ENCODE results near the gene MRGPRX2. TPM values are rescaled to one million over a fixed set of nuclear protein-coding genes. Genes with fewer than 3 reads are reported as not detected.

MRGPRX2 gene
- total RNA-seq, 2 experiments from 2014 or later = not detected

DNA sequence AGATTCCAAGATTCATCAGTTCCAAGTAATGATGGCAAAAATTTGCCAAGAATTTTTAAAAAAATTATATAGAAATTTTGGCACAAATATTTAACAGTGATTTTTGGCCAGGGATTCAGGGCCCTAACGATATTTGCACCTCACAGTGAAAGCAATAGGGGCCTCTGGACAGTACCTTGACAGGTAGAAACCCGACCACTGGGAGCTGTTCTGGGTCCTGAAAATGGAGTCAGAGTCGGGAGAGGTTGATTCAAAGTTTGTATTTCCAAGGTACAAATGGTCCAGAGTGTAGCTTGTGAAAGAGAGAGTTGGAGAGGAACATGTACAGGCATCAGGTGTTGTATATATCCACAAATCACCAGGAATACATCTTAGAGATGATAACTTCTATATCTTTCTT, 41.6 kb downstream of the MRGPRX2 start:
- CTCF ChIA-PET = no interaction called here
- H3K9me3 Mint-ChIP-seq (ENCODE audit: low read depth) = no peaks in the 10 kb centered on the region

DNA sequence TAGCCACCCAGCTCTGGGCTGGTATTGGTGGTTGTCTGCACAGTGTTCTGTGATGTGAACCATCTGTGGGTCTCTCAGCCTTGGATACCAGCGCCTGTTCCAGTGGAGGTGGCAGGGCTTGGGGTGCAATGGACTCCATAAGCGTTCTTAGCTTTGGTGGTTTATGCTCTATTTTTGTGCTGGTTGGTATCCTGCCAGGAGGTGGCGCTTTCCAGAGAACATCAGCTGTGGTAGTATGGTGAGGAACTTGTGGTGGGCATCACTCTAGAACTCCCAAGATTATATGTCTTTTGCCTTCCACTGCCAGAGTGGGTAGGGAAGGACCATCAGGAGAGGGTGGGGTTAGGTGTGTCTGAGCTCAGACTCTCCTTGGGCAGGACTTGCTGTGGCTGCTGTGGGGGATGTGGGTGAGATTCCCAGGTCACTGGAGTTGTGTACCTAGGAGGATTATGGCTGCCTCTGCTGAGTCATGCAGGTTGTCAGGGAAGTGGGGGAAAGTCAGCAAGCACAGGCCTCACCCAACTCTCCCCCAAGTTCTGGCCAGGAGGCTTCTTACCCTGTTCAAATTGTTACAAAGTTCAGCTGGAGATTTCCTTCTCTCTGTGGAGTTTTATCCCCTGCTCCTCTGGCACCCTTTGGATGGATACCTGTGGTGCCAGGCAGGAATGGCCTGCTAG, 47.2 kb downstream of the MRGPRX2 start:
- ATAC-seq (no peak), DNase-seq (no peak)
- Mint-ChIP-seq H3K36me3 (no peaks in the 10 kb centered on the region), H3K27ac (no peak overlapping the region), H3K4me1 (no peaks in the 10 kb centered on the region), H3K4me3 (no peak overlapping the region), H3K27me3 (peaks cover 14% of the 10 kb centered on the region), H3K9me3 (ENCODE audit: low read depth) (no peaks in the 10 kb centered on the region)
- CTCF ChIA-PET = no interaction called here

More for the DNA sequence above, 41.6 kb downstream of the MRGPRX2 start:
- Mint-ChIP-seq H3K27me3 (peaks cover 12% of the 10 kb centered on the region), H3K4me1 (no peaks in the 10 kb centered on the region), H3K27ac (no peak overlapping the region), H3K4me3 (no peak overlapping the region), H3K36me3 (no peaks in the 10 kb centered on the region)
- no peak for DNase-seq
- no peak for ATAC-seq

DNA sequence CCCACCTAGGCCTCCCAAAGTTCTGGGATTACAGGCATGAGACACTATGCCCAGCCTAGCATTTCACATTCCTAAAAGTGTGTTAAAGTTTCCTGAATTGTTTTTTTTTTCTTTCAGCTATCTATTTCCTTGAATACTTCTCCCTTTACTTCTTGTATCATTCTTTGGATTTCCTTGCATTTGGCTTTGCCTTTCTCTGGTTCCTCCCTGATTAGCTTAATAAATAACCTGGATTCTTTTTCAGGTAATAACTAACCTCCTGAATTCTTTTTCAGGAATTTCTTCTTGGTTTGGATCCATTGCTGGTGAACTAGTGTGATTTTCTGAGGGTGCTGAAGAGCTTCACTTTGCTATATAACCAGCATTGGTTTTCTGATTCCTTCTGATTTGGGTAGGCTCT, 47.9 kb downstream of the MRGPRX2 start:
- H3K36me3 Mint-ChIP-seq = no peaks in the 10 kb centered on the region
- H3K4me1 Mint-ChIP-seq = no peaks in the 10 kb centered on the region
- no peaks in the 10 kb centered on the region for H3K9me3 Mint-ChIP-seq (ENCODE audit: low read depth)
- CTCF ChIA-PET = no interaction called here
- H3K4me3 Mint-ChIP-seq = no peak overlapping the region
- no peak for ATAC-seq
- peaks cover 13% of the 10 kb centered on the region for H3K27me3 Mint-ChIP-seq
- DNase-seq = no peak
- no peak overlapping the region for H3K27ac Mint-ChIP-seq

Other genes with a start within 250 kb of the MRGPRX2 start
- gene MRGPRX1, start 121.3 kb downstream of the MRGPRX2 start, total RNA-seq = not detected
- gene ZDHHC13, start 56.5 kb upstream of the MRGPRX2 start, total RNA-seq = 10 to 100 TPM; 21.7 to 28.7 TPM
- gene CSRP3, start 141.3 kb upstream of the MRGPRX2 start, total RNA-seq = not detected
- gene E2F8, start 180.2 kb upstream of the MRGPRX2 start, total RNA-seq = 10 to 100 TPM; 32.9 to 46.9 TPM

All from activated CD8-positive, alpha-beta memory T cell treated with anti-CD3 and anti-CD28 coated beads, Interleukin-2, amount 10 ng/mL, durations not matched to agents 7 days and 5 days (primary cell).